ENCODE measurements around the gene PDE6D.
"Not testable (repeated sequence)": the region's sequence is repeated elsewhere in the genome, so short reads cannot be mapped to it uniquely, and the experiment has no call there.

The PDE6D gene

DNA sequence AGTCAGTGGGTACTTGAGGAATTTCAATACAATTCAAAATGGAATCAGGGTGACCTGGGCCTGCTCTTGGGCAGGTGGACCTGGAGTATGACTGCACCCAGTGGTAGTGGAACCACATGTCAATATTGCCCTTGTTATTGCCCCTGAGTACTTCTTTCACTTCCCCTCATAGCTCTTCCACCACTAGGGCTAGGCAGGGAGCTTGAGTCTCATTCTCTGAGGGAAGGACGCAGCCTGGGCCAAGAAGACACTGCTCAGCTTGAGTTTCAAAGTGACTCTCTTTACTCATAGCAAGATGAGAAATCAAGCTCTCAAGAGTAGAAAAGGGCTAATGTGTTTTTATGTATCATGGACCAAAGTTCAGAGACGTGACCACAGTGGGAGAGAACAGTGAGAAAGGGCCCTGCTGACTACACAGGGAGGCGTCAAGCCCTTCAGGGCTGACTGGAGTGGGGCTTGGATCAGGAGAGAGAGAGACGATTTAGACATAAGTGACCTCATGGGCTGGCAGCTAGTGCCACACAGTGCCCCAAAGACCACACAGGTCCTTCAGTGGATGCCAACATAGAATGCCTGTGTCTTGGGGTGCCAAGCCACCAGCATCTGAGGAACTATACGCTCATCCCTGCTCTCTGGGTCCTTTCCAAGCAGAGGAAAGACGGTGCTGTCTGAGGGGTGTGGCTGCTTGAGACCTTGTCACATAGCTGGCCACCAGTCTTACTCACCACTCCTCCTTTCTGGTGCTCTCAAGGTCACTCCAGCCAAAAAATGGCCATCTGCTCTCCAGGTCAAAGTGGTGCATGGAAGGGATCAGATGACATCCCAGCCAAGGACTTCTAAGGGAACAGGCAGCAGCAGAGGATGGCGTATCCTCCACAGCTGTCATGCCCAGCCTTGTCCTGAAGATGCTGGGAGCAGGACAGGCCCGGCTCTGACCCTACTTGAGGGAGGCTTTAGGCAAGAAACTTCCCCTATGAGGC lies 59.8 kb downstream of the PDE6D start:
- in situ Hi-C loops (cut with HindIII; ENCODE audit: low sequenced_read_pairs) = no loop called here

DNA sequence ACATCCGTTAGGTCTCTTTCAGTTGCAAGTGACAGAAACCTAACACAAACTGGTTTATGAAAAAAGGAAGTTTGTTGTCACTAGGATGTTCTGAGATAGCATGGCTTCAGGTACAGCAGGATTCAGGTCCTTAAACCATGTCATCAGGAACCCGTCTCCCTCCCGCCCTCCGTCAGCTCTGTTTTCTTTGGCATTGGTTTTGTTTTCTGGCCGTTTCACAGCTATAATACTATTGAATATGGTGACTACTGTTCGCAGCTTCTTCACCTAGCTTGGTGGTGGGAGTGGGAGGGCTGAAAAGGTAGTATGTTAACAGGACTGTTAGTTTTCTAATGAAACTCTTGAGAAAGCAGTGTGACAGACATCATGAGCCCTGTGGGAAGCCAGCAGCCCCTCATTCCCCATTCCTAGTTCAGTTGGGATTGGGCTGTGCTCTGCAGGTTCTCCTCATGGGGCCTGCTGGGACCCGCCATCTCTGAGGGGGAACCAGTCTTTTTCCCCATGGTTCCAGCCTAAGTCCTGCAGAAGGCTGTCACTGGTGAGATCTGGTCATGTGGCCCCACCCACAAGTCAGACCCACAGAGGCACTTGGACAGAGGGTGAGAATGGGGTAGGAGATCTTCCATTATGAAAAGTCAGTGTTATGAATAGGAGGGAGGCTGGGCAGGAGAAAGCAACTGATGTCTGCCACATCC lies 60.6 kb downstream of the PDE6D start:
- in situ Hi-C loops (cut with HindIII; ENCODE audit: low sequenced_read_pairs) = no loop called here

DNA sequence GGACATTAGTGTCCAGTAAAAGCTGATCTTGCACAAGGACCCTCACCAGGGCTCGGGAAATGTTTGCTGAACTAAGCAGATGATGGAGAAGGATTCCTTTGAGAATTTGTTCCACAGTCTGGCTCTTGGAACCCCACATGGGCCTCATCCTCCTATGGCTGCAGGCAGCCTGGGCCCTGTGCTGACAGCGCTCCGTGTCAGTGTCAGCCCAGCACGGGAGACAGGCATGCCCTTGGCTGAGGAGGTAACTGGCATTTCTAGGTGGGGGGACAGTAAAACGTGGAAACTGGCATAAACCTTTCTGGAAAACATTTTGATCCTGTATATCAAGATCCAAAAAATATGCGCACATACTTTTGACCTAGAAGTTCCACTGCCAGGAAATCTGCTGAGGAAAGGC lies 62.3 kb downstream of the PDE6D start:
- in situ Hi-C loops (cut with HindIII; ENCODE audit: low sequenced_read_pairs) = no loop called here

DNA sequence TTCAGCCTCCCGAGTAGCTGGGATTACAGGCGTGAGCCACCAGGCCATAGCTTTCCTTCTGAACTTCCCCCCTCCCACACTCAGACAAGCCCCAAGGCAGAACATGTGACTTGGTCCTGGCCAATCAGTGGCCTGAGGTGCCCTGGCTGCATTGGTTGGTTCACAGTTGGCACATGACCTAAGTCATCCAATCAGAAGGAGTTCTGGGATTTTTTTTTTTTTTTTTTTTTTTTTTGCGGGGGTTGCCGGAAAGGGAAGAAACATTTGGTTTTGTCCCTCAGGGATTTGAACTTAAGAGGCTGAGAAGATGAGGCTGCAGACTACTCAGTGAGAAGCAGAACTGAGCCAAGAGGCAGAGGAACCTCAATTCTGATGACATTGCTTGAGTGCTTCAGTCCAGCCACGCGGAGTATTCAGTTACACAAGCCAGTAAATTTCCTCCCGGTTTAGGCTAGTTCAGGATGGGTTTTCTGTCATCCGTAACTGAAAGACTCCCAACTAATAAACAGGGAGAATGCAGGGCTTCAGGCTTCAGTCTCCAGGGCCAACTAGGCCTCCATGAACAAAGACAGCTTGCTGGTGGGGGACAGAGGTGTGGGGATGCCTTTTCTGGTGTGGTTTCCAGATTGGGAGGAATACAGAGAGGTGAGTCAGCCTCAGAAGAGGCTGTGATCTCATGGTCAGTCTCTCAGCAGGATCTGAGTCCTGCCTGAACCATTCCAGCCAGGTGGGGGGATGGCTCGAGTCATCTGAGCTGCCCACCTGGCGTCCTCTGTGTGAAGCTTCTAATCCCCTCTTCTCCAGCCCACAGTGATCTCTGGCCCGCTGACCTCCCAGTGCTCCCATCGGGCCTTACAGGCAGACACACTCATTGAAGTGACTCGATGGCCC lies 63.6 kb downstream of the PDE6D start:
- in situ Hi-C loops (cut with HindIII; ENCODE audit: low sequenced_read_pairs) = no loop called here

DNA sequence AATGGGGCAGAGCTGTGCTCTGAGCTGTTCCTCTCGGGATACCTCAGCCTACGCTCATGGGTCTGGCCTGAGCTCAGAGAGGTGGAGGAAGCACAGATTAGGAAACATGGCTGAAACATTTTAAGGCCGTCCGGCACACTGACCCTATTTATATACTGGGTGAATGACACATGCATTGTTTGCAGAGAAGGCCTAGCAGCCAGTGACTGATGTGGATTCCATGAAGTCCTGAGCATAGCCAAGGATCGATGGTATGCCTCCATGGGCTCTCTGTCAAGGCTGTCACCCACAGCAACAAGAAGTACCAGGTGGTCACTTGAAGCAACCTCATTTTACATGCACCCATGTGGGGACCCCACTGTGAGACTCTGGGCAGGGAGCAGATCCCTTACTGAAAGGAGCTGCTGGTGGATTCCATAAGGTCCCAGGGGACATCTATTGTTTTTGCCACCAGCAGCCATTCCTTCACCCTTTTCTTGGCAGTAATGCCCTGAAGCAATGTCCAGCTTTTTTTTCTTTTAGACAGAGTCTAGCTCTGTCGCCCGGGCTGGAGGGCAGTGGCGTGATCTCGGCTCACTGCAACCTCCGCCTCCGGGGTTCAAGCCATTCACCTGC lies 64.3 kb downstream of the PDE6D start:
- in situ Hi-C loops (cut with HindIII; ENCODE audit: low sequenced_read_pairs) = no loop called here

DNA sequence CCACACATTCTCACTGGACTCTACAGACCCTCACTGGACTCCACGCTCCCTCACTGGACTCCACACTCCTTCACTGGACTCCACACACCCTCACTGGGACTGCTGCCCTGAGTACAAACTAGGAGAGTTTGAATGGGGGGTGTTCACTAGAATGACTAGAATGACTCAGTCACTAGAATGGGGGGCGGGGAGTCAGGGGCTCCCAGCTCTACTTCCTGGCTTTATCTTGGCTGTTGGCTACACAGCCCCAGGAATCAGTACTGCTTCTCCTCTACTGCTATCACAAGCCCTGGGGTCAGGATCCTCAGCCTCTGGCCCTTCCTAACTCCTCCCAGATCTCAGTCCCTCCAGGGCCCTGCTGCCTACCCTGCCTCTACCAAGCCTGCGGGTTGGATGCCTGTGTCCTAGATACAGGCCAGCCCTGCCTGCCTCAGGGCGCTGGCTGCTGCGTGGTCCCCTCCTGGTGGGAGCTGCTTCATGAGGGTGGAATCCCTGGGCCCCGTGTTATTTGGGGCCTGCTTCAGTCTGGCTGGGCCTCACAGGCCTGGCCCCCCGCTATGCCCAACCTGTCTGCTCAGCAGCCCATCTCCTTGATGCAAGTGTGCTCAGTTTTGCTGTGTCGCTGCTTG lies 65.0 kb downstream of the PDE6D start:
- in situ Hi-C loops (cut with HindIII; ENCODE audit: low sequenced_read_pairs) = no loop called here

DNA sequence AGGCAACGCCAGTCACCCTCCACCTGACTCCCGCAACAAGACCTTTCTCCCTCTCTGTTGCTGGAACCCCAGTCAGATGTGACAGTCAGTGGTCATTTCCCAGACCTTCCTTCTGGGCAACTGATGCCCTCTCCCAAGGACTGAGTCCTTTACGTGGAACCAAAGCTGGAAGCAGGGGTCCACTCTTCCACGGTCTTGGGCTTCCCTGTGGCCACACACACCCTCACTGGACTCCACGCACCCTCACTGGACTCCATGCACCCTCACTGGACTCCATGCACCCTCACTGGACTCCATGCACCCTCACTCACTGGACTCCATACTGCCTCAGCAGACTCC lies 65.6 kb downstream of the PDE6D start:
- in situ Hi-C loops (cut with HindIII; ENCODE audit: low sequenced_read_pairs) = no loop called here

DNA sequence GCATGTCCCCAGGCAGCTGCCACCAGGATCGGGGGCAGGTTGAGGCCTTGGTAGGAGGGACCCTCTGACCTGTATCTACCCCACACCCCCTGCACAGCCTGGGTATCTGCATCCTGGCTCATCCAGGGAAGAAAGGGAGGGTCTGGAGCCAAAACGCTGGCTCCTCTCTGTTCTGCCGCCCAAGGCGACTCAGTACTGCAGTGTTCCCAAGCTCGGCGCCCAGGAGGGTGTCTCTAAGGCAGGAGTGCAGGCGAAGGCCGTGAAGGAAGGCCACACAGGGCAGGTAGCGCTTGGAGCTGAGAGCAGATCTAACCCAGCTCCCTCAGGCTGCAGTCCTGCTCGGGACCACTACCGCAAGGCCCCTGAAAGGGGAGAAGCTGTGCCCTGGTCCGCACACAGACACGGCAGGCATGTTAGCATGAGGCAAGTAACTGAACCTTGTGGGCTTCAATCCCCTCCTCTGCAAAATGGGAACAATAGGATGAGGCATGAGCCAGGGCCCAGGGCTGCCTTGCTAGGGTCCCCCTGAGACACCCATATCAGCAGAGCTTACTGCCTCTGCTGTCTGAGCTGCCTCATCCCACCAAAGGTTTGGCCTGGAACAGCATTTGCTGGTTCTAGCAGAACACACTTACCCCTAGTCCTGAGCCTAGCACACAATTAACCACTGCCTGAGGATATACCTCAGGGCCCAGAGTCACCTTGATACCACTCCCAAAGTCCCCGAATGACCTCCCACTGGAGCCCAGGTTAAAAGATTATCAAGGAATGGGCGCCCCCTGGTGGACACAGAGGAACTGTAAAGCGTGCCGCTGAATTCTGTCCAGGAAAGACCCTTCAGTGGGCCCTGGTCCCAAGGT lies 66.2 kb downstream of the PDE6D start:
- in situ Hi-C loops (cut with HindIII; ENCODE audit: low sequenced_read_pairs) = no loop called here

DNA sequence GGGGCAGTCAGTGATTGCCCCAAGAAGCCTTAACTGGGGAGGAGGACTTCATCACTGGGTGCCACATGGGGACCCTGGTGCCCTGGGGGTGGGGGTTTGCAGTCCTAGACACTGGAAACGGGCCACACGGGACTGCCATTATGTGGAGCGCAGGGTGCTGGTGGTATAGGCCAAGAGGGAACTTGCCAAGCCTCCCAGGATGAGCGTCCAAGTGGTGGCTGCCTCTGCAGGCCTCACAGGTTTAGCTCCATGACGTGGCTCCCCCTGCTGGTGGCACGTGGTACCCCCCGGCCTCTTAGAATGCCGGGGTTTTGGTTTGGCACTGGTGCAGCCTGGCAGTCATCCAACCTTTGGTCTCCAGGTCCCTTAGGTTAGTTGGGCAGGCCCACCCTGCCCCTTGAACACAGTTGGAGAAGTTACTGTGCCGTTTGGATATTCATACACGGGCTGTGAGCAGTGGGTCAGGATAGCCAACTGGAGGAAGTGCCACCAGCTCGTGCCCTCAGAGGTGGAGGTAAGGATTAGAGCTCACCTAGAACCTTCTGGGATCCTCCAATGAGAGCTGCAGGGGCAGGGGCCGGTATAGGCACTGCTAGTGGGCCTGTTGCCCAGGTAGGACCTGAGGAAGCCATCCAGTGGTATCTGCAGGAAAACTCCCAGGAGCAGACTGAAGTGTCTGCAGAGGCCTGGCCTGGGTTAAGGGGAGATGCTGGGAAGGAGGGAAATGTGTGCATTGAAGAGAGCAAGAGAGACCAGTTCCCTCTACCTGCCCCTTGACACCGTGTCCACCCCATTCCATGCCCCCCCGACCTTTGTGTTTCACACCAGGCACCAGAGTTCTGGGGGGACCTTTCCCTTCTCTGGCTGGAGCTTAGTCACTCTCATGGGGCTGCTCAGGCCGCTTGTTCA lies 67.1 kb downstream of the PDE6D start:
- in situ Hi-C loops (cut with HindIII; ENCODE audit: low sequenced_read_pairs) = no loop called here

DNA sequence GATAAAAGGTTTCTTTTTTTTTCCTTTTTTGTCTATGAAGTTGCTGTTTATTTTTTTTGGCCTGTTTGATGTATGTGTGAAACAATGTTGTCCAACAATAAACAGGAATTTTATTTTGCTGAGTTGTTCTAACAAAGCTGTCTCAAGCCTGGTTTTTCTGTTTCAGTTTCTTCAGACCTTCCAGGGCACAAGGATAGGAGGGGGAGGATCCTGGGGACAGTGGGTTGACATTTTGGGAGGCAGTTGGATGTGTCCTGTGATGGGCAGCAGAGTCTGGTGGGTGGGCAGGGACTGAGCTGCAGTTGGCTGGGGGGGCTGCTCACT lies 67.7 kb downstream of the PDE6D start:
- in situ Hi-C loops (cut with HindIII; ENCODE audit: low sequenced_read_pairs) = not testable (repeated sequence)

DNA sequence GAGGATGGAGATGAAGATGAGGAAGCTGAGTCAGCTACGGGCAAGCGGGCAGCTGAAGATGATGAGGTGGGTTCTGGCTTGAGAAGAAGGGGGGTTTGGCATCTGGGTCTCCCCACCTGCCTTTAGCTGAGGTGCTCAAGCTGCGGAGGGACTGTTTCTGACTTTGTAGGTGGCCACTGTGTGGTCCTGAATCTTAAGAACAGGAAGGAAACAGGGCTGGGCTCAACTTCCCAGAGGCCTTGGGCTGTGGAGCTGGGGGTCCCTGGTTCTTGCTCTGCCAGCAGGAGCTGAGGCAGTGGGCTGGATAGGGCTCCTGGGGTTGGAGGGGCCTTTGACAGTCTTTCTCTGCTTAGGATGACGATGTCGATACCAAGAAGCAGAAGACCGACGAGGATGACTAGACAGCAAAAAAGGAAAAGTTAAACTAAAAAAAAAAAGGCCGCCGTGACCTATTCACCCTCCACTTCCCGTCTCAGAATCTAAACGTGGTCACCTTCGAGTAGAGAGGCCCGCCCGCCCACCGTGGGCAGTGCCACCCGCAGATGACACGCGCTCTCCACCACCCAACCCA lies 68.5 kb downstream of the PDE6D start:
- in situ Hi-C loops (cut with HindIII; ENCODE audit: low sequenced_read_pairs) = not testable (repeated sequence)

DNA sequence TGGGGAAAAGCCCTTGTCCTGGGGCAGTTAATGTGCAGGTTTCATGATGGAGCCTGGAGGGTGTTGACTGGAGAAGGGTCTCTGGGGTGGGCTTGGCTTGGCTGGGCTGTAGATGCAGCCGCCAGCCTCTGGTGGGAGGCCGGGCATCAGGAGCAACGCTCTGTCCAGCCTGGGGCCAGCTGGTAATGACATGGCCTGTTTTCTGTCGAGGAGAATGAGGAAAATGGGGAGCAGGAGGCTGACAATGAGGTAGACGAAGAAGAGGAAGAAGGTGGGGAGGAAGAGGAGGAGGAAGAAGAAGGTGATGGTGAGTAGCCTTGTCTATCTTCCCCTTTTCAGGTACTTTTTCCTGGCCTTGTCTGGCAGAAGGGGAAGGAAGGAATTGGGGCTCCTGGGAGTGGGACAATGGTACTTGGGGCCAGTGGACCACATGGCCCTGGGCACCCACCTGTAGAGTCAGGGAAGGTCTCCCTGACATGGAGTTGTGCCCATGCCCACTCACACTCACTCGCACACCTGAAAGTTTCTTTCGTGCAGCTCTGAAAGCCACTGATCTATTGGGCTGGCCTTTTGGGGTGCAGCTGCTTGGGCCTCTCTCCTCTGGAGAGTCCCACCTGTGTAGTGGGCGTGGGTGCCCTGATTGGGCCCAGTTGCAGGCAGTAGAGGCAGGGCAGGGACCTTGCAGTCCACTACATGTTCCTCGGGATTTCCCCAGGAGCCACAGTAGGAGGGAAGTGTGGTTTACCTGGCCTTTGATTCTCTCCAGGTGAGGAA lies 69.2 kb downstream of the PDE6D start:
- in situ Hi-C loops (cut with HindIII; ENCODE audit: low sequenced_read_pairs) = no loop called here

DNA sequence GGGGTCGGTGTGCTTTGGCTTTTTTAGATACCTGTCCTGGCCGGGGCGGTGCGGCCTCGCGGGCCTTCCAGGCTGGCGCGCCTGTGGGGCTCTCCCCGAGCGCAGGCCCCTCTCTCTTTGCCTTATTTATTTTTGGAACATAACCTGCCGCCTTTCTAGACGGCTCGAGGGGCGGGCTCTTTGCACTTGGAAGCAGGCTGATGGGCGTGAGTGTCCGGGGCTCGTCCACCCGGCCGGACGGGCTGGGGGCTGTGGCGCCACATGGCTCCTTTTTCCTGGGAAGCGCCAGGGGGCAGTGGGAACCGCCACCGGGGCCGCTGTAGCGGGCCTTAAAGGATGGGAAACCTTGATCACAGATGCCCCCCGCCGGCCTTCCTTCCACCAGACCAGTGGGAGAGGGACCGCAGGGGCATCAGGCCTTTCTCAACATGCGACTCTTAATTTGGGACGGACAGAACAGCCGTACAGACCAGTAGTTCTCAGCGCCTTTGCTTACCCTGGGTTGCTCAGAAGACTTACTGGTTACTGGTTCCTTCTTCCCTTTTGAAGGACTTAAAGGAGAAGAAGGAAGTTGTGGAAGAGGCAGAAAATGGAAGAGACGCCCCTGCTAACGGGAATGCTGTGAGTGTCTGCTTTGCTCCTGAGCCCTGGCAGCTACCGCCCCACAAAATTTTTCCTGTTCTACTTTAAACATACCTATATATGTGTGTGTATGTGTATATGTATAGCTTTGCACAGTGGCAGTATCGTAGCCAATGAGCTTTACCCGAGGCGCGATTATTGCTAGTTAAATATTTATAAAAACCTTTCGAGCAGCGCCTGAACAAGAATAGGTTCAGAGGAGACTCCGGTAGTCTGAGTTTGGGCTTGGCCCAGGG lies 70.0 kb downstream of the PDE6D start:
- in situ Hi-C loops (cut with HindIII; ENCODE audit: low sequenced_read_pairs) = no loop called here

DNA sequence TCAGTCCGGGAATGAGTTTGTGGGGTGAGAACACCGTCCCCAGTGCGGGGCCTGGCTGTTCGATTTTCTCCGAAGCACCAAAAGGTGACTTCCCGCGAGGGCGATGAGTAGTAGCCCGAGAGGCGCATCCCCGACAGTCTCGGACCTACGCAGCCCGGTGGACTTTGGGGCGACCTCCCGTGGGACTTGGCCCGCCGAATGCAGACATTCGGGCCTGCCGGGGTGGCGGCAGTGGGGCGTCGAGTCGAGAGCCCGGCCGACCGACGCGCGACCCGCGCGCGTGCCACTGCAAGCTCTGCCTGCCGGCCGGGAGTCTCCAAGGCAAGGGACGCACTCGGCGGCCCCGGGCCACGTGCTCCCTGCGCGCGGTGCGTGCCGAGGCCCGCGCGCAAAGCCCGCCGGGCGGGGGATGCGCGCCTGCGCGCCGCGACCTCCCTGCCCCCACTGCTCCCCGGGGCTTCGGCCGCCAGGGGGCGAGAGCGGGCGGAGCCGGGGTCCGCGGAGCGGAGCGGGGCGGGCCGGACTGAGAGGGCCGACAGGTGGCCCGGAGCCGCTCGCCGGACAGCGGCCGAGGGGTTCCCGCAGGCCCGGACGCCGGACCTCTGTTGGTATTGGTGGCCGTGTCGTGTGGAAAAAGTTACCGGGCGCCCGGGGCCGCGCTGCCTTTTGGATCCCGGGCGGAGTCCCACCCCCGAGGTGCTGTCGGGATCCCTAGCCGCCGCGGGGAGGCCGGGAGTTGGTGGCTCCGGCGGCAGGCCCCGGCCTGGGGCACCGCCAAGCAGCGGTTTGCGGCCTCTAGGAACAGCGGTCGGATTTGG lies 70.9 kb downstream of the PDE6D start:
- in situ Hi-C loops (cut with HindIII; ENCODE audit: low sequenced_read_pairs) = no loop called here

DNA sequence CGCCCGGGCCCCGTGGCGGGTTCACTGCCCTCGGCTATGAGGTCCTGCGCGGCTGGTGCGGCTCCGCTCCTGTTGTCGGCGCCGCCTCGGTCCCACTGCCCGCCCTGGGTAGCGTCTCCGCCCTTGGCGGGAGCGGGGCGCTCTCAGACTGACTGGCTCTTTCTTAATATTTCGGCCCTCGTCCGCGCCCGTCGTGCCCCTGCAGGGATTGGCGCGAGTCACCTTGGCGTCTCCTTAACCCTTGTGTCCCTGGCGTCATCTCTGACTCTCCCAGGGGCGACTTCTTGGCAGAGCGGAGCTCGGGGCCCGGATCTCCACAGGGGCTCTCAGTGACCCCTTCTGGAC lies 71.5 kb downstream of the PDE6D start:
- in situ Hi-C loops (cut with HindIII; ENCODE audit: low sequenced_read_pairs) = no loop called here
